Vagina (tissue), 2 donors: ENCODE measurements around the gene SH3BP5L.

Experiments used
- POLR2A ChIP-seq, 2 donors: fragments of 450-650 bp; IDR thresholded peaks; one replicate each; pipeline ENCODE4 v1.6.1; 2017; ENCODE audit warnings: antibody characterized with exemption in 2 of 2, mild to moderate bottlenecking in 2 of 2, moderate library complexity in 2 of 2
- TF ChIP-seq, protein P1 (sequence below), 3 experiments: fragments of 450-650 bp in 2 of 3; fragments of 200-600 bp in 1 of 3; sonication (generic) in 1 of 3; IDR thresholded peaks; one replicate each; pipeline ENCODE4 v1.5.1; 2017 to 2019; ENCODE audit warnings: antibody characterized with exemption in 3 of 3, mild to moderate bottlenecking in 2 of 3, moderate library complexity in 2 of 3

DNA sequence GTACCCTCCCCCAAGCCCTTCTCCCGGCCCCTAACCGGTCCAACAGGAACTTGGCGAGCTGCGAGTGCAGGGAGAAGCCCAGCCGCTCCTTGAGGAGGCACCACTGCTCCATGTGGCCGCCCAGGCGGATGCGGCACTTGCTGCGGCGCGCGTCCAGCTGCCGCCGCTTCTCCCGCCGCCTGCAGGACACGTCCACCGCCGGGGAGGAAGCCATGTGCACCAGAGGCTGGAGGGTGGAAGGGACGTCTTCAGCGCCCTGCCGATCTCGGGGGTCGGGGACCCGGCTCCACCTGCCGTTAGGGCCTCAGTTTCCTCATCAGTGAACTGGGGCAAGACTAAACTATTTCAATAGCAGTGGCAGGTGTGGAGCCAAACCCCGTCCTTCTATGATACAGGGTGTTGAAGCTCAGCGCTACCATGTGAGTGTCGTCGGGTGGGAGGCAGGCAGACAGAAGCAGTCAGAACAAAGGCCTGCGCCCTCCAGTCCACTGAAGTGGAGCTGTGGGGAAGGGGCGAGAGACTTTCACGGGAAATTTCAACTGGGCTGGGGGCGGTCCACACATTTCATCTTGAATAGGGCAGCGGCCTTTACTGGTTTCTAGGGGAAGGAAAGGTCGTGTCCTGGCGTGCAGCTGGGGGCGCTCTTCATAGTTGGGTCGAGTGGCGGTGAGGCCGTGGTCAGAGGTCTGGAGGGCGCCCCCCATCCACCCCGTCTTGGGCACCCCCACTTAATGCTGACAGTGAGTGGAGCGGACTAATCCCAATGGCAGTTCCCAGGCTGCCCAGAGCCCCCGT, 32.6 kb upstream of the SH3BP5L start:
- TF ChIP-seq, protein P1, sequence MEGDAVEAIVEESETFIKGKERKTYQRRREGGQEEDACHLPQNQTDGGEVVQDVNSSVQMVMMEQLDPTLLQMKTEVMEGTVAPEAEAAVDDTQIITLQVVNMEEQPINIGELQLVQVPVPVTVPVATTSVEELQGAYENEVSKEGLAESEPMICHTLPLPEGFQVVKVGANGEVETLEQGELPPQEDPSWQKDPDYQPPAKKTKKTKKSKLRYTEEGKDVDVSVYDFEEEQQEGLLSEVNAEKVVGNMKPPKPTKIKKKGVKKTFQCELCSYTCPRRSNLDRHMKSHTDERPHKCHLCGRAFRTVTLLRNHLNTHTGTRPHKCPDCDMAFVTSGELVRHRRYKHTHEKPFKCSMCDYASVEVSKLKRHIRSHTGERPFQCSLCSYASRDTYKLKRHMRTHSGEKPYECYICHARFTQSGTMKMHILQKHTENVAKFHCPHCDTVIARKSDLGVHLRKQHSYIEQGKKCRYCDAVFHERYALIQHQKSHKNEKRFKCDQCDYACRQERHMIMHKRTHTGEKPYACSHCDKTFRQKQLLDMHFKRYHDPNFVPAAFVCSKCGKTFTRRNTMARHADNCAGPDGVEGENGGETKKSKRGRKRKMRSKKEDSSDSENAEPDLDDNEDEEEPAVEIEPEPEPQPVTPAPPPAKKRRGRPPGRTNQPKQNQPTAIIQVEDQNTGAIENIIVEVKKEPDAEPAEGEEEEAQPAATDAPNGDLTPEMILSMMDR (IDR thresholded peaks at IDR 0.05) = peak in 1 of 3 experiments; percentile 12
- TF ChIP-seq POLR2A (IDR thresholded peaks at IDR 0.05) = no peak
